ENCODE measurements around the gene DNAJA4.
"Not testable (repeated sequence)": the region's sequence is repeated elsewhere in the genome, so short reads cannot be mapped to it uniquely, and the experiment has no call there.

The DNAJA4 gene

DNA sequence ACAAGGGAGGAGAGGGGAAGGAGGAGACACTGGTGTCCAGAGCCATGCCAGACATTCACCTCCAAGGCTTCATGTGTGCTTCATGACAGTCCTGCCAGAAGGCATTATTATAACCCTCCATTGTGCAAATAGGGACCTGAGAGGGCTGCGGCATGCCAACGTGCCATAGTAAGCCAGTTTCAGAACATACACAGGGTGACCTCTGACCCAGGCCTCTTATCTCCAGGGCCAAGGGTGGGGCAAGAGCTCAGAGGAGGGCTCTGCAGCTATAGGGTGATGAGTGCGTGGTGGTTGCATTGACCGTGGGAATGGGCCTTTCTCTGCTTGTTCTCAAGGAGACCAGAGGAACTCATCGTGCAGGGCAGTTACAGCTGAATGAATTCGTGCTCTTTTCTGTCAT, 20.3 kb upstream of the DNAJA4 start:
- DNase-seq (ENCODE audit: low spot score) = no peak

DNA sequence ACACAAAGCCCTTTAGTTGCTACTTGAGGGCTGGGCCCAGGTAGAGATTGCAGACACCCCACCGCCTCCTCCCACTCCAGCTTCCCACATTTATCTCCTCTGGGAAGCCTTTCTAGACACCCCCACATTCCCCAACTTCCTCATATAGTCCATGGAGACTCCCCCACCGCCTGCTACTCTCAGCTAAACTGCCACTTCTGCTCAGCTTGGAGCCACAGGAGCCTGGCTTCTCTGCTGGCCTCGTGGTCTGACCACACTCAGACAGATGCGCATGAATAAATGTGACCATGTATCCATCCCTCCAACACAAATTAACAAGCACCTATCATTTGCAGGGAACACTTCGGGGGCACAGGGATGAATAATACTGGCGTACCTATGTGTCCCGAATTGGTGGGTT, 19.5 kb upstream of the DNAJA4 start:
- no peak for DNase-seq (ENCODE audit: low spot score)

DNA sequence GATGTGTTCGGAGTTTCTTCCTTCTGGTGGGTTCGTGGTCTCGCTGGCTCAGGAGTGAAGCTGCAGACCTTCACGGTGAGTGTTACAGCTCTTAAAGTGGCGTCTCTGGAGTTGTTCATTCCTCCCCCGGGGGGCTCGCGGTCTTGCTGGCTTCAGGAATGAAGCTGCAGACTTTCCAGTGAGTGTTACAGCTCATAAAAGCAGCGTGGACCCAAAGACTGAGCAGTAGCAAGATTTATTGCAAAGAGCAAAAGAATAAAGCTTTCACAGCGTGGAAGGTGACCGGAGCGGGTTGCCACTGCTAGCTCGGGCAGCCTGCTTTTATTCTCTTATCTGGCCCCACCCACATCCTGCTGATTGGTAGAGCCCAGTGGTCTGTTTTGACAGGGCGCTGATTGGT, 19.0 kb upstream of the DNAJA4 start:
- not testable (repeated sequence) for DNase-seq (ENCODE audit: low spot score)

DNA sequence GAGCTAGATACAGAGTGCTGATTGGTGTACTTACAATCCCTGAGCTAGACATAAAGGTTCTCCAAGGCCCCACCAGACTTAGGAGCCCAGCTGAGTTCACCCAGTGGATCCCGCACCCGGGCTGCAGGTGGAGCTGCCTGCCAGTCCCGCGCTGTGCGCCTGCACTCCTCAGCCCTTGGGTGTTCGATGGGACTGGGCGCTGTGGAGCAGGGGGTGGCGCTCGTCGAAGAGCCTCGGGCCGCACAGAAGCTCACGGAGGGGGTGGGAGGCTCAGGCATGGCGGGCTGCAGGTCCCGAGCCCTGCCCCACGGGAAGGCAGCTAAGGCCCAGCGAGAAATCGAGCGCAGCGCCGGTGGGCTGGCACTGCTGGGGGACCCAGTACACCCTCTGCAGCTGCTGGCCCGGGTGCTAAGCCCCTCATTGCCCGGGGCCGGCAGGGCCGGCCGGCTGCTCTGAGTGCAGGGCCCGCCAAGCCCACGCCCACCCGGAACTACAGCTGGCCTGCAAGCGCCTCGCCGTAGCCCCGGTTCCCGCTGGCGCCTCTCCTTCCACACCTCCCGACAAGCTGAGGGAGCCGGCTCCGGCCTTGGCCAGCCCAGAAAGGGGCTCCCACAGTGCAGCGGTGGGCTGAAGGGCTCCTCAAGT, 18.3 kb upstream of the DNAJA4 start:
- DNase-seq (ENCODE audit: low spot score) = not testable (repeated sequence)

DNA sequence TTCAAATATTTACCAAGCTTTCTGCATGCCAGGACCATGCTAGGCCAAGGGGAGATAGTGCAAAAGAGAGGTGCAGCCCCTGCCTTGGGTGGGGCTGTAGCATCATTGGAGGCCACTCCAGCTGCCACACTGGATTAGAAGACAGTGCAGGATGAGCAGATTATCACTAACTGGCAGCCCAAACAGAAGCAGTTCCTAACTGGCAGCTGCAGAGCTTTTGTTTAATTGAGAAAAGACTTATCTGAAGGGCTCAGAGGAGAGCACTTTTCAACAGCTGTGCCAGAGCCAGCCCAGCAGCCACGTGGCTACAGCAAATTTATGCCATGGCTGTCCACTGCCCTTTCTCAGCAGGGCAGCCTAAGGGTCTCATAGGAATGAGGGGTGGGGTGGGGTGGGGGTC, 16.5 kb upstream of the DNAJA4 start:
- no peak for DNase-seq (ENCODE audit: low spot score)

DNA sequence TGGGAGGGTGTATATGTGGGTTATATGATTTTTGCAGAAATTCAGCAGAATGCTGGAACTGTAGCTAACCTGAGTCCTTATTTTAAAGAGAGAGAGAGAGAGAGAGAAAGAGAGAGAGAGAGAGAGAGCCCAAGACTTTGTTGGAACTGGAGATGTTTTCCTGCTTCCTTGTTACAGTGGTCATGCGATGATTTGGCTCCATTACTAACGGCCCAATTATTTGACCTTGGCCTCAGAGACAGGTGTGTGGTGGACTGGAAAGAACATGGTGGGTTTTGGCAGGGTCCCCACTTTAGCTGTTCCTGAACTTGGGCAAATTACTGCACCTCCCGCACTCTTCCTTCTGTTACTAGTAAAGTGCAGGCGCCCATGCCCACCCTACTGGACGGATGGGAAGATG, 15.2 kb upstream of the DNAJA4 start:
- no peak for DNase-seq (ENCODE audit: low spot score)

DNA sequence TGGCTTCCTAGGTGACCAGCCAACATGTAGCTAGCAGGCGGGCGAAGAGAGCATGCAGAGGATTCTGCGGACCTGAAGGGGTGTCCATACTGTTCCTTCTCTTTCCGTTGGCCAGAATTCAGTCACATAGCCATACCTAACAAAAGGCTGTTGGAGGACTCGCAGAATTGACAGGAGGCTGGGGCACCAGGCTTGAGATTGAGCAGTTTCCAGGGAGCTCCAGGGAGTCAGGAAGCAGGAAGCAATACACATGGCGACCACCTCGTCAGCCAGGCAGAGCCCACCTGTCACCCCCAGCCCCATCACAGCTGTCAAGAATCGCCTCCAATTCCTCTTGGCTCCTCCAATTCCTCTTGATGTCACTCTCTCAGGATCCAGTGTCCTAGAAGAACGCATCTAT, 13.2 kb upstream of the DNAJA4 start:
- DNase-seq (ENCODE audit: low spot score) = no peak

DNA sequence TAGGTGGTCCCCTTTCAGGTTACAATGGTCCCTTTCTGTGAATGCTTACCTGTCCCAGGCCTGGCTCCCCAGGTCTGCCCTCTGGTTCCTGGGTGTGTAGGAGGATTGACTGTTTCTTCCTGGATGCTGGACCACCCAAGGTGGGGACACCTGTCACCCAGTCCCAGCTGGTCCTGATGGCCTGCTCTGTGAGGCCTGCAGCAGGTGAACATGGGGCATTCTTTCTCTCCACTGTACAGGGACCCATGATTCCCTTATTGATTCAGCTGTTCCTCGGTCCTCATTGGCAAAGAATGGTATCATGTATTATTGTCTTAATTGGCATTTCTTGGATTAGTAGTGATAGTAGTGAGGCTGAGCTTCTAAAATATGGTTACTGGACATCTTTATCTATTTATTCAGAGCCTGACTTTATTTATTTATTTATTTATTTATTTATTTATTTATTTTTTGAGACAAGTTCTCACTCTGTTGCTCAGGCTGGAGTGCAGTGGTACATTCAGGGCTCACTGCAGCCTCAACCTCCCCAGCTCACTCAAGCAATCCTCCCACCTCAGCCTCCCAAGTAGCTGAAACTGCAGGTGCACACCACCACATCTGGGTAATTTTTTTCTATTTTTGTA, 8.8 kb upstream of the DNAJA4 start:
- no peak for DNase-seq (ENCODE audit: low spot score)

DNA sequence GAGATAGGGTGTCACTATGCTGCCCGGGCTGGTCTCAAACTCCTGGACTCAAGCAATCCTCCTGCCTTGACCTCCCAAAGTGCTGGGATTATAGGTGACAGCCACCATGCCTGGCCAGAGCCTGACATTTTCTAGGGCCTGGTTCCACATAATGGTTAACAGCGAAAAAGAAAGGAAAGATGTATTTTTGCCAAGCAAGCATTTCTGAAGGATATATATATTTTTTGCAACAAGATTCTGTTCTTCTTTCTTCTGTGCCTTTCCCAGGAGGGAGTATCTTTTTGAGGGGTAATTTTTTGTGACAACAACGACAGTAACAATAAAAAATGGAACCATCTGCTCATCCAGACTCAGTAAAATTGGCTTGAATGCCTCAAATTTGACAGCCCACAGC, 8.3 kb upstream of the DNAJA4 start:
- no peak for DNase-seq (ENCODE audit: low spot score)

DNA sequence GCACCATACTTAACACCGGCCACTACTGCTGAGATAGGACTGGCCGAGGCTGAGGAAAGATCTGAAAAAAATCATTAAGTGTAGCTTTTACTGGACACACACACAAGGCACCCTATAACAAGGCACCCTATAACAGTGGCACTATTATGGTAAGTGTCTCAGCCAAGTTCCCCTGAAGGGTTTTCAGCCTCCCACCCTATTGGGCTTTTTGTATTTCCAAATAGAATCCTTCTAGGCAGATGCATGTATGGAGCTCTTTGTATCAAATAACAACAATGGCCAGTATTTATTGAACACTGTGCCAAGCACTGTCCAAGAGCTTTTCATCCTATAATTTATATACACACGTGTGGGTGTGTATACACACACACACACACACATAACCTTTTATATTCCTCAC, 6.7 kb upstream of the DNAJA4 start:
- DNase-seq (ENCODE audit: low spot score) = no peak

DNA sequence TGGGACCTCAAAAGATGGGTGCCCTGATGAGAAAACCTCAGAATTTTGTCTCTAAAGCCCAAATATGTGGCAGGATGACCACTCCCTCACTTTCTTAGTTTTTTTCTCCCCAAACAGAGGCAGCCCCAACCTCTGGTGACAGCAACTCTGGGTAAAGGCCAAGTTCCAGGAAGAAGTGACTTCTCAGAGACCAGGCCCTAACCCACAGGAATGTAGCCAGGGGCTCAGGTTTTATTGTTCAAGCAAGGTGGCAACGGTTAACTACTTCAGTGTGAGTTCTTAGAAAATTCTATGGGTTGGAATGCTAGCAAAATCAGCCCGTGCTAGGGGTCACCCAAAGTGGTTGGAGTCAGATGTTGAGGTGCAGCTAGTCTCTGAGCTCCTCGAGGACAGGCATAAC, 5.1 kb upstream of the DNAJA4 start:
- no peak for DNase-seq (ENCODE audit: low spot score)

DNA sequence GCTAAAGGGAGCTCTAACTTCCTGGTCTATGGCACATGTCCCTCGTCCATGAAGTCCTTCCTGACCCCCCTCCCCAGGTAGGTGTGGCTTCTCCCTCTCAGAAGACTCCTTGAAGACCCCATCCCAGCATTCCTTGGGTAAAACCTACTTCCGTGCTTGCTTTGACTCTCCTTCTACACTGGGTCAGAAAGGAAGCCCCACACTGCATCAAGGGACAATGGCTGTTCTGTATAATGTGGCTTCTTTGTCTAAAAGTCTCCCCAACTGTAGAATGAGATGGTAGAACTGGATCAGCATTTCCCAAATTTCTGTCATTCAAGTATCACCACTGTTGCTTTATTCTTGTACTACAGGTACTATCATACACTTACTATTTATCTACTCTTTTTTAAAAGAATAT, 3.9 kb upstream of the DNAJA4 start:
- DNase-seq (ENCODE audit: low spot score) = no peak

DNA sequence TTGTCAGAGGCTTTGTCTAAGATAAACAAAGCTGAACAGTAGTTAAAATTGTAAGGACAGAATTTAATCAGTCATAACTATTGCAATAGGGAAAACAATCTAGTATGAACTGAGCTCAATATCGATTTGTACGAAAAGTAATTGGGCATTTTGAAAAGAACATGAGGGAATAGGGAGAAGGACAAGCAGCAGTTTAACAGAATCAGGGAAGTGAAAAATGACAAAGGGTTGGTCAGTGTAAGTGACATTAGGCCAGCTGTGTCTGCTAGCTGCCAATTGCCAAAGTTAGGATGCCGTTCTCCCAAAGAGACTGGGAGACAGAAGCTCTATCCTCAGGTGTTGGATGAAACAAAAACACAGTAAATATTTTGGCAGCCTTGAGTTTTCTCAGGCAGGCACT, 3.3 kb upstream of the DNAJA4 start:
- no peak for DNase-seq (ENCODE audit: low spot score)

DNA sequence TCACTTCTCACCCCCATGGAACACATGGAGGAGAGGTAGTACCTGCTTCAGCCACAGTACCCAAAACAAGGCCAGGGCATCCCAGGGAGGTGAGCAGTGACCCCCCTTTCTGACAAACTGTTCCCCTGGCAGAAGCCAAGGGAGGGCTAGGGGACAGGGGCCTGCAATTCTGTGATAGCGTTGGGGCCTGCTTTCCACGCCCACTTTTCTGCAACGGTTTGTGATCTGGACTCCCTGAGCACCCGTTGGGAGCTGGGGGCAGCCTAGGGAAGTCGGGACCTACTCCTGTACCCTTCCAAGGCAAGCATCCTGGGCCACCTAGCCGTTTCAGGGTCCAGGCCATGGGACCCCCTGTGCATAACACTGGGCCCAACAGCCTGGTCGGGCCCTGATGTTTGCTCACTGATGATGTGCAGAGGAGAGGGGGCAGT, 996 bp upstream of the DNAJA4 start:
- DNase-seq (ENCODE audit: low spot score) = no peak

DNA sequence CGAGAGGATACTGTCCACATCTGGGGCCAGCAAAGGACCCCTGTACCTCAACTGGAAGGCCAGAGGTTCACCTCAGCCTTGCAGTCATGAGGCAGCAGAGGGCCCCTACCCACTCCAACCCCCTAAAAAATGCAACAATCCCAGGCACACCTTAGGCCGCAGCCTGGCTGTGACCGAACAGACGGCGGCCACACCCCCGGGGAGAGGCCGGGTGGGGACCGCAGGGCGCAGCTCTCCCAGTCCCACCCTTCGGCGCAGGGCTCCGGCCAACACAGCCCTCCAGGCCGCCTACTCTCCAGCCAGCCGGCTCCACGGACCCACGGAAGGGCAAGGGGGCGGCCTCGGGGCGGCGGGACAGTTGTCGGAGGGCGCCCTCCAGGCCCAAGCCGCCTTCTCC, 457 bp upstream of the DNAJA4 start:
- DNase-seq (ENCODE audit: low spot score) = no peak

DNA sequence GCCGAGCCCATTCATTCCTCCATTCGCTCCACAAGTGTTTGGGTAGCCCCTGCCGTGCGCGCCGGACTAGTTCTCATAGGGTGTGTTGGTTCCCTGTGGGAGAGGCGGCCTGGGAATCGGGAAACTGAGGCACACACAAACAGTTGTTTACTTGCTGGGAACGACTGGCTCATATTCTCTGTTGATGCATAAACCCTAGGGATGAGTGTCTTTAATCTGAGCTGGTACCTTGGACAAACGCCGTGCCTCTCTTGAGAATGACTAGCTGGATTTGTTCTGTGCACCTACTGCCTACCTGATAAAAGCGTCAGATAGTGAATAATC, 737 bp downstream of the DNAJA4 start:
- DNase-seq (ENCODE audit: low spot score) = no peak

DNA sequence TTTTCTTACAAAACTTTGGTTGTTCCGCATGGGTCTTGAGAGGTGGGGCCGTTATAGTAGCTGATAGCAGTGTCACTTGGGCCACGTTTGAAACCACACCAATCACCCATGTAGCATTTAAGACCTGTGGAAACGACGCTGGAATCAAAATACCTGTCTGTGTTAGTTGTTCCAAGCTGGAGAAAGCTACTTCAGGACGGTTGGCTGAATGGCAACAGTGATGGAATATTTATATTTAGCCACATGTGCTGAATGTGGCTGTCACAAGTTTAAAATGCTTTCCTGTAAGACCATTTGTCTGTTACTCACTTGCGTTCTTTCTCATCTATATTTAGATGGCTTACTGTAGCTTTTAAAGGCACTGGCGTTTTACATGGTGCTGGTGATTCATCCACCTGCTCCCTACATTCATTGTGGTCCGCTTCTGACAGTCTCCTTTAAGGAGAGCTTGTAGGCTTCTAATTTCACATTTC, 1.4 kb downstream of the DNAJA4 start:
- no peak for DNase-seq (ENCODE audit: low spot score)

DNA sequence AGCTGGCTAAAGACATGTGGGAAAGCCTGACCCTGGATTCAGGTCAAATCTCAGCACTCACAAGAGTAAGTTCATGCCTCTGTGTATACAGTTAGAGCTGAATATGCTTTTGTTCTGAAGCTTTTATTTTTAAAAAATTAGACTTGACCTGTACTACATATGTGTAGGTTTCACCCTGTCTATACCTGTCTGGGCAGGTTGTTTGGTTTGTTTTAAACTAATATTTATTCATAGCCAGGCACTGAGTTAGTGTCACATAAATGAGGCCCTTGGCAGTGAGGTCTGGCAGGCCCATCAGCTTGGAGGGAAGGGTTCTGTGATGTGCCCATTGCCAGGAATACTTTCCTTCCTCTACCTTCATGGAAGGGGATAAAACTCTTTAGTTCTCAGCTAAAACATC, 1.9 kb downstream of the DNAJA4 start:
- no peak for DNase-seq (ENCODE audit: low spot score)

DNA sequence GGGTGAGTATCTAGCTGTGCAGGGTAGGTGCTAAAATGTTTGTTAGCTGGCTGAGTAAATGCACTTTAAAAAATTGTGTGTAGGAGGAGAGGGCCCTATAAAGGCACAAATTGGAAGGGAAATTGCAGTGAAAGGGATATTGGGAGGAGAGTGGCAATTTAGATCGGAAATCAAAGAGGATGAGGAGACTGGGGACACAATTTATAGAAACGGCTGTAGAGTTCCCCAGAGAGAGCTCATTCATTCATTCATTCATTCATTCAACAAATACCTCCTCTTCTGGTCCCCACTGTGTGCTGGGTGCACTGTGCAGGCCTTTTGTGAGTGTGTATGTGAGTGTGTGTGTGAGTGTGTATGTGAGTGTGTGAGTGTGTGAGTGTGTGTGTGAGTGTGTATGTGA, 2.4 kb downstream of the DNAJA4 start:
- DNase-seq (ENCODE audit: low spot score) = no peak

DNA sequence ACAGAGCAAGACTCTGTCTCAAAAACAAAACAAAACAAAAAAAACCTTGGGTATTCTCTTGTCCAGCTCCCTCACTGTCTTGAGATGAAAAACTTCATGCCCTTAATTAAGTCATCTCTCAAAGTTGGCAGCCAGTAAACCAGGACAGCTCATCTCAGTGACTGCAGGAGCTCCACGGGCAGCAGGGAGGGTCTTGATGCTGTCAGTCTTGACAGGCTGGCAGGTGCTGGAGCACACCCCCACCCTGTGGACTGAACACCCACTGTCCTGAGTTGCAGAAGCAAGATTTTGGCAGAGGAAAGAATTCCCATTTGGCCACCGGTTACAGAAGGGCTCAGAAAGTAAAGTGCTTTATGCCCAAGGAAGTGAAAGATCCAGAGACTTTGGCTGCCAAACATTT, 8.0 kb downstream of the DNAJA4 start:
- peak; percentile 15 for DNase-seq (ENCODE audit: low spot score)

DNA sequence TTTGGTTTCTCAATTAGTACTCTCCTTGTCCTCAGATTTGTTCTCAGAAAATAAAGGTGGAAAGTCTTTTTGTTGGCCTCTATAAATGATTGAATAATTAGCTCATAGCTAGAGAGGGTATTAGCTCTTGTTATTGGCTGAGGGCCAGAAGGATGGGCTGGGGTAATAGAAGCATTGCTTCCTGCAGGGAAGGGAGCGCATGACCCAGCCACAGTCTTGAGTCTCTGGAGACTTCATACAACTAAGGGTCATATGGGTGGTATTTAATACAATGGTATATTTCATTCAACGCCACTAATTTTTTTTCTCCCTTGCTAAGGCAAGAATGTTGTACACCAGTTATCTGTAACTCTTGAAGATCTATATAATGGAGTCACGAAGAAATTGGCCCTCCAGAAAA, 8.4 kb downstream of the DNAJA4 start:
- DNase-seq (ENCODE audit: low spot score) = no peak

DNA sequence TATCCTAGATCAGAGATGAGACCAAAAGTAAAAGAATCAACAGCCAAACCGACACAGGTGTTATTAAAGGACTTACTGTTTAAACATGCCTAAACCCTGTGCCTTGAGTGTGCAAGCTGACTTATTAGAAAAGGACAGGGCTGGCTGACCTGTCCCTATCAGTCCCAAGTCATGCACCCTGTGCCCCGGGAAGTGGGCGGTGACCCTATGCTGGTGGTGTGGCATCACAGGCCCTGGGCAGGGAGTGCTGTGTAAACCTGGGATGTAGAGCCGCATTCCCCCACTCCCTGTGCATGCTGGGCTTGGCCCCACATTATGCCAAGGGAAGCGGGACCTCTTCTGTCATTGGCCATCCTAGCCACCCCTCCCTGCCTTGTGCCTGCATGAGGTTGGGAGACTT, 10.6 kb downstream of the DNAJA4 start:
- DNase-seq (ENCODE audit: low spot score) = no peak

DNA sequence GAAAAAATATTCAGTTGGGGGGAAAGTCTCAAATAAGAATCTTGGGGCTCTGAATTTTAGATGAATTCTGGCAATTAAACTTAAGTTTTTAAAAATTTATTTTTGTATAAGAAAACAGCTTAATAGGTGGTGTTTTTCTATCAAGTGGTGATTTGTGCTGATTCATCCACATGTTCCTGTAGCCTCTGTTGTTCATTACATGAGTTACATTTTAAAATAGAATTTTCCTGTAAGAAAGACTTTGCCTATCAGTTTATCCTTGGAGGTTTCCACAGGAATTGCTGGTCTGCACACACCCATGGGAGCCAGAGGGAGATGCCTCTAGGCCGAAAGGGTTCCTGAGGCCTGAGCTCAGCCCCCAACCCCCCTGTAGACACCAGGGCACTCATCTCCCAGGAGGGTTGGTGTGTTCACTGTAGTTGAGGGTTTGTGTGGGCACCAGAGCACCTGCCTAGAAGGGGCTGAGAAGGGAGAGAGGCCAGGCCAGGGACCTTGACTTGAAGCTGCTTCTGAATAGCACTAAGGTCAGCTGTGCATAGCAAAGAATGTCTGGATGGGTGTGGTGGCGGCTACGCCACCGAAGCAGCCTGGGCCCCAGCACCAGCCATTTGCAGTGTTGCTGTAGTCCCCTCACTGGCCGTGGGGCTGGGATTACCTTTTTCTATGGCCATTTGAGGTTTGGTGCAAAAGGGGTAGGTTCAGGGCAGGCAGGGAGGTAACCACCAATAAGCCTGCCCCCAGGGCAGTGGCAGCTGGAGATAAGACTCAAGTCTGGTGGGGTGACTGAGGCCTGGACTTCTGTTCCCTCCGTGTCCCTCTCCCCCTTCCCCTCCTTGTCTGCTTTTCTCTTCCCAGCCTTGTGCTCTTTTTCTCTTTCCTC, 11.9 kb downstream of the DNAJA4 start:
- no peak for DNase-seq (ENCODE audit: low spot score)

All from SK-N-DZ (cell line).